Smooth muscle cell (in vitro differentiated cells): ENCODE data around the gene MTM1. TPM values are rescaled to one million over a fixed set of nuclear protein-coding genes. Genes with fewer than 3 reads are reported as not detected.

Source experiments
- DNase-seq: peaks from one replicate; lab custom pipeline; 2025; ENCODE audit not compliant: unreplicated experiment; lab: John Stamatoyannopoulos, UW
- H2AFZ ChIP-seq: fragments of 200-600 bp; sonication (generic); 2 replicates; pipeline ENCODE4 v1.6.0; 2016; ENCODE audit warnings: antibody characterized with exemption, low read depth, mild to moderate bottlenecking
- H3F3A ChIP-seq: fragments of 200-600 bp; sonication (generic); 2 replicates; pipeline ENCODE4 v1.6.0; 2017; ENCODE audit warnings: antibody characterized with exemption, low read depth
- H3K27ac ChIP-seq: fragments of 200-600 bp; sonication (generic); 2 replicates; pipeline ENCODE4 v1.5.1; 2016; ENCODE audit warnings: low read depth, mild to moderate bottlenecking
- H3K27me3 ChIP-seq: fragments of 200-600 bp; sonication (generic); 2 replicates; pipeline ENCODE4 v1.6.1; 2016; ENCODE audit warnings: low read depth, mild to moderate bottlenecking
- H3K36me3 ChIP-seq: fragments of 200-600 bp; sonication (generic); 2 replicates; pipeline ENCODE4 v1.5.1; 2016; ENCODE audit warnings: low read depth
- H3K4me1 ChIP-seq: fragments of 200-600 bp; sonication (generic); 2 replicates; pipeline ENCODE4 v1.5.1; 2016; ENCODE audit warnings: low read depth
- H3K4me2 ChIP-seq: fragments of 200-600 bp; sonication (generic); 2 replicates; pipeline ENCODE4 v1.6.0; 2016; ENCODE audit warnings: mild to moderate bottlenecking
- H3K4me3 ChIP-seq: fragments of 200-600 bp; sonication (generic); 2 replicates; pipeline ENCODE4 v1.5.1; 2016; ENCODE audit warnings: mild to moderate bottlenecking
- H3K79me2 ChIP-seq: fragments of 200-600 bp; sonication (generic); 2 replicates; pipeline ENCODE4 v1.6.0; 2016; ENCODE audit warnings: low read depth, mild to moderate bottlenecking
- H3K9ac ChIP-seq: fragments of 200-600 bp; sonication (generic); 2 replicates; pipeline ENCODE4 v1.6.0; 2016; ENCODE audit warnings: low read depth
- H3K9me3 ChIP-seq: fragments of 200-600 bp; sonication (generic); replicated peaks from 2 replicates; pipeline ENCODE4 v1.5.1; 2016; ENCODE audit warnings: low read depth
- H4K20me1 ChIP-seq: fragments of 200-600 bp; sonication (generic); 2 replicates; pipeline ENCODE4 v1.6.0; 2016; ENCODE audit warnings: low read depth
- WGBS: methylation state at CpG from one replicate; pipeline ENCODE4 v1.1.7; 2016; ENCODE audit warnings: low lambda C conversion rate; 5-methylcytosine and 5-hydroxymethylcytosine counted together
- polyA plus RNA-seq: library from polyadenylated mRNA; unstranded; fragments of >200 nt; fragmentation: Nextera tagmentation; extraction: Ambion mirVana; gene quantifications from 2 replicates; pipeline ENCODE4 v1.2.1, GENCODE V29; 2016
- total RNA-seq: library from RNA; depleted of rRNA; stranded (reverse); fragments of >200 nt; gene quantifications from 2 replicates; pipeline ENCODE4 v1.2.3, GENCODE V29; 2014
- TF ChIP-seq, protein P1 (sequence below): fragments of 200-600 bp; sonication (generic); IDR thresholded peaks from 2 replicates; pipeline ENCODE4 v1.5.1; 2017; ENCODE audit warnings: borderline replicate concordance, mild to moderate bottlenecking, antibody characterized with exemption; ENCODE audit not compliant: insufficient read depth, poor library complexity, severe bottlenecking

The MTM1 gene
- total and polyA plus RNA-seq, 2 experiments from 2014 or later = 5.1 to 12.9 TPM

DNA sequence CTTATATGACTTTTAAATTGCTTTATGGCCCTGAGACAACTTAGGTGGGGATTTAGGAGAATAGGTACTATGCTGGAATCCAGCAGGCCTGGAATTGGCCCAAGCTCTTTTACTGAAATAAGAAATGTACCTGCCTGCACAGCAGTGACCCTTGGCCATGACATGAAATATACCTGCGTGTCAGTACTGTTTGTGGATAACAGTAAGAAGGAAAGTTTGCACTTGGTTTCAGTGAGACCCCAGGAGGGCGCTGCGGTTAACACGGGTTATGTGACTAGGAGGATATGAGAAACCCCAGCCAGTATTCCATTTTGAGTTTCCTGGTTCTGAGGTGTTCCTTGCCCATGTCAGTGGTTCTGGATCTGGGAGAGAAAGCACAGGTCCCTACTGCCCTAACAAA, 5.3 kb downstream of the MTM1 start:
- H3K27me3 ChIP-seq = no peaks in the 10 kb centered on the region
- no peak overlapping the region for H3K4me2 ChIP-seq
- H3F3A ChIP-seq = no peaks in the 10 kb centered on the region
- TF ChIP-seq, protein P1, sequence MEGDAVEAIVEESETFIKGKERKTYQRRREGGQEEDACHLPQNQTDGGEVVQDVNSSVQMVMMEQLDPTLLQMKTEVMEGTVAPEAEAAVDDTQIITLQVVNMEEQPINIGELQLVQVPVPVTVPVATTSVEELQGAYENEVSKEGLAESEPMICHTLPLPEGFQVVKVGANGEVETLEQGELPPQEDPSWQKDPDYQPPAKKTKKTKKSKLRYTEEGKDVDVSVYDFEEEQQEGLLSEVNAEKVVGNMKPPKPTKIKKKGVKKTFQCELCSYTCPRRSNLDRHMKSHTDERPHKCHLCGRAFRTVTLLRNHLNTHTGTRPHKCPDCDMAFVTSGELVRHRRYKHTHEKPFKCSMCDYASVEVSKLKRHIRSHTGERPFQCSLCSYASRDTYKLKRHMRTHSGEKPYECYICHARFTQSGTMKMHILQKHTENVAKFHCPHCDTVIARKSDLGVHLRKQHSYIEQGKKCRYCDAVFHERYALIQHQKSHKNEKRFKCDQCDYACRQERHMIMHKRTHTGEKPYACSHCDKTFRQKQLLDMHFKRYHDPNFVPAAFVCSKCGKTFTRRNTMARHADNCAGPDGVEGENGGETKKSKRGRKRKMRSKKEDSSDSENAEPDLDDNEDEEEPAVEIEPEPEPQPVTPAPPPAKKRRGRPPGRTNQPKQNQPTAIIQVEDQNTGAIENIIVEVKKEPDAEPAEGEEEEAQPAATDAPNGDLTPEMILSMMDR = no peak
- no peaks in the 10 kb centered on the region for H3K4me1 ChIP-seq
- no peak overlapping the region for H3K4me3 ChIP-seq
- no peaks in the 10 kb centered on the region for H4K20me1 ChIP-seq
- WGBS = 74% methylated on average over 4 of the region's 4 CpGs
- H3K79me2 ChIP-seq = peaks cover 11% of the 10 kb centered on the region
- no peaks in the 10 kb centered on the region for H3K36me3 ChIP-seq
- H2AFZ ChIP-seq = no peak overlapping the region
- no peak overlapping the region for H3K27ac ChIP-seq
- no peak overlapping the region for H3K9ac ChIP-seq
- no peak for DNase-seq
- H3K9me3 ChIP-seq = no peaks in the 10 kb centered on the region

DNA sequence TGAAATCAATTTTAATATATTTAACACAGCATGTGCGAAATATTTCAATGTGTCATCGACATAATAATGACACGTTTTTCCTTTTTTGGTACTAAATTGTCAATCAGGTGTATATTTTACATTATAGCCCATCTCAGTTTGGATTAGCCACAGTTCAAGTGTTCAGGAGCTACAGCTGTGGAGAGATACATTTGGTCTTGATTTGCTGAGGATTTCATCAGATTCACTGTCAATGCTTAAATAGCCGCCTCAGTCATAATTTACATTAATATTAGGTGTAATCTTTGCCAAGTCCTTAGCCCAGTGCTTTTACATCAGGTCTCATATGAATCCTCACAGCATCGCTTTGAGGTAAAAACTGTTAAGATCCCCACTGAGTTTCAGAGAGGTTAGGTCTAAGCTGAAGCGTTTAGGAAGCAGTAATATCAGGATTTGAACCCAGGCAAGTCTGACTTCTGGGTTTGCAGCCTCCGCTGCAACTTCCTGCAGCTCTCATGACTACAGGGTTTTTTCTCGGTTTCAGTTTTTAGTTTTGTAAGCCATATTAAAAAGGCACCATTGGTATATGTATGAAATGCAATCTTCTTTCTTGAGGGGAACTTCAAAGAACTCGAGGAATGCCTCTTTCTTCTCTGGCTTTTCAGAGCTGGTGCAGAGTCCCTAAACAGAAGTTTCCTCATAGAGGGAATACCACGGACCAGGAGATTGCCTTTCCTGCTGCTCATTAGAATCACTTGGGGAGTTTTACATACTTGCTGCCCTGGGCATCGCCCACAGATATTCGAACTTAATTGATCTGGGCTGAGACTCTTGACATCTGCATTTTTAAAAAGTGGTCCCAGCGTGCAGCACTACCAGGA, 6.4 kb downstream of the MTM1 start:
- Histone ChIP-seq H4K20me1 (no peaks in the 10 kb centered on the region), H3K27ac (no peak overlapping the region), H3K4me1 (no peaks in the 10 kb centered on the region), H3K4me2 (no peak overlapping the region), H3K9me3 (no peaks in the 10 kb centered on the region), H3K9ac (no peak overlapping the region), H3F3A (no peaks in the 10 kb centered on the region), H3K79me2 (peaks cover 11% of the 10 kb centered on the region), H2AFZ (no peak overlapping the region), H3K4me3 (no peak overlapping the region), H3K27me3 (no peaks in the 10 kb centered on the region), H3K36me3 (no peaks in the 10 kb centered on the region)
- no peak for DNase-seq
- WGBS = 59% methylated on average over 13 of the region's 13 CpGs
- TF ChIP-seq, protein P1 = no peak

DNA sequence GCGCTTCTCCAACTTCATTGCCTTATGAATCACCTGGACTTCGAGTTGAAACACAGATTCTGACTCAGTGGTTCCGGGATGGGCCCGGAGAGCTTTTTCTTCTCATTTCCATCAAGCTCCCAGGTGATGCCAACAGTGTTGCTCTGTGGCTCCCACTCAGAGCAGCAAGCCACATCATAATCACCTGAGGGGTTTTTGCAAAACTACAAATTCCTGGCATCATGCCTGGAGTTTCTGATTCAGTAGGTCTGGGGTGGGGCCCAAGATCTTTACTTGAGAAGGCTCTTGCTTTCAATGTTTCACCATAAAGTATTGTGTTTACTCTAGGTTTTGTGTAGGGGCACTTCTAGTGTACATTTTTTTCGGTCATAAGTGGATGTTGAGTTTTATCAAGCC, 7.0 kb downstream of the MTM1 start:
- H3K9me3 ChIP-seq = no peaks in the 10 kb centered on the region
- H2AFZ ChIP-seq = no peak overlapping the region
- no peaks in the 10 kb centered on the region for H4K20me1 ChIP-seq
- H3K4me1 ChIP-seq = no peaks in the 10 kb centered on the region
- H3K4me3 ChIP-seq = no peak overlapping the region
- no peaks in the 10 kb centered on the region for H3K27me3 ChIP-seq
- peak overlapping the region; percentile 20 for H3K9ac ChIP-seq
- DNase-seq = no peak
- H3K36me3 ChIP-seq = no peaks in the 10 kb centered on the region
- no peak overlapping the region for H3K4me2 ChIP-seq
- no peaks in the 10 kb centered on the region for H3F3A ChIP-seq
- H3K27ac ChIP-seq = peak overlapping the region; percentile 56
- 63% methylated on average over 5 of the region's 5 CpGs for WGBS
- TF ChIP-seq, protein P1 = no peak
- peaks cover 7% of the 10 kb centered on the region for H3K79me2 ChIP-seq

DNA sequence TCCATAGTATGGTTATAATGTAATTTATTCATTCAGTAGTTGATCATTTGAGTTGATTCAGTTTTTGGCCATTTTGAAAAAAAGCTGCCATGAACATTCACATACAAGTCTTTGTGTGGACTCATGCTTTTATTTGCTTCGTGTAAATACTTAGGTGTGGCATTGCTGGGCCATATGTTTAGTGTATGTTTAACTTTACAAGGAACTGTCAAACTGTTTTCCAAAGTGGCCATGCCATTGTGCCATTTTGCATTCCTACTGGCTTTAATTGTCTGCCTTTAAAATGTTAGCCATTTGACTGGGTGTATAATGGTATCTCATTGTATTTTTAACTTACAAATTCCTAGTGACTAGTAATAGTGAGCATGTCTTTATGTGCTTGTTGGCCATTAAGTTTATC, 8.8 kb downstream of the MTM1 start:
- no peaks in the 10 kb centered on the region for H3K79me2 ChIP-seq

More for the DNA sequence above, 8.8 kb downstream of the MTM1 start:
- H3K9ac ChIP-seq = no peak overlapping the region
- H3K4me3 ChIP-seq = no peak overlapping the region
- H3K36me3 ChIP-seq = no peaks in the 10 kb centered on the region
- H3K4me2 ChIP-seq = no peak overlapping the region
- H3K27me3 ChIP-seq = no peaks in the 10 kb centered on the region
- no peaks in the 10 kb centered on the region for H3K4me1 ChIP-seq
- H4K20me1 ChIP-seq = no peaks in the 10 kb centered on the region
- H3F3A ChIP-seq = no peaks in the 10 kb centered on the region
- WGBS = 38% methylated on average over 1 of the region's 1 CpG
- H2AFZ ChIP-seq = no peak overlapping the region
- TF ChIP-seq, protein P1 = no peak
- no peak for DNase-seq
- H3K9me3 ChIP-seq = no peaks in the 10 kb centered on the region
- H3K27ac ChIP-seq = no peak overlapping the region
